Uterus (tissue), 4 donors: ENCODE data around the gene COQ8B. TPM values are rescaled to one million over a fixed set of nuclear protein-coding genes. Genes with fewer than 3 reads are reported as not detected.
A peak's percentile ranks its signal among the peaks of the same experiment; 100 is the strongest.

ENCODE experiments used
- DNase-seq, 2 donors: peaks; one replicate each; pipeline ENCODE4 v3.0.0-alpha.2; 2019 to 2020
- H3K27ac ChIP-seq, 2 donors: fragments of 200-600 bp; sonication (generic); 1 replicate in 1 of 2; 2 replicates in 1 of 2; pipeline ENCODE4 v1.5.1; 2016 to 2018
- H3K27me3 ChIP-seq, 2 donors: fragments of 200-600 bp; sonication (generic); one replicate each; pipeline ENCODE4 v1.5.1; 2018 to 2019; ENCODE audit warnings: control low read depth in 1 of 2
- H3K36me3 ChIP-seq, 2 donors: fragments of 200-600 bp; sonication (generic); one replicate each; pipeline ENCODE4 v1.5.1; 2019; ENCODE audit warnings: control low read depth in 1 of 2
- H3K4me1 ChIP-seq, 2 donors: fragments of 200-600 bp; sonication (generic); one replicate each; pipeline ENCODE4 v1.5.1; 2018 to 2019; ENCODE audit warnings: control low read depth in 1 of 2
- H3K4me3 ChIP-seq, 2 donors: fragments of 200-600 bp; sonication (generic); 1 replicate in 1 of 2; 2 replicates in 1 of 2; pipeline ENCODE4 v1.5.1; 2018 to 2019; ENCODE audit warnings: mild to moderate bottlenecking in 1 of 2
- H3K9me3 ChIP-seq, 2 donors: fragments of 200-600 bp; sonication (generic); one replicate each; pipeline ENCODE4 v1.5.1; 2019; ENCODE audit warnings: control low read depth in 1 of 2
- CTCF ChIP-seq, 4 experiments: fragments of 200-600 bp in 2 of 4; fragments of 450-650 bp in 2 of 4; sonication (generic) in 2 of 4; IDR thresholded peaks; one replicate each; pipeline ENCODE4 v1.5.1; 2016 to 2019; ENCODE audit warnings: antibody characterized with exemption in 4 of 4, mild to moderate bottlenecking in 2 of 4, moderate library complexity in 1 of 4
- POLR2A ChIP-seq, 2 donors: fragments of 450-650 bp; IDR thresholded peaks; one replicate each; pipeline ENCODE4 v1.6.1; 2016; ENCODE audit warnings: antibody characterized with exemption in 2 of 2, mild to moderate bottlenecking in 1 of 2, moderate library complexity in 1 of 2
- intact Hi-C: fragments of 100-400 bp; cut with DNase I; formaldehyde crosslinking; loops from one replicate; pipeline ENCODE4 v1.15.1; 2023; ENCODE audit warnings: low total_unique reads
- total RNA-seq, 4 donors: library from RNA; depleted of rRNA in 3 of 4; stranded (reverse); fragments of >200 nt in 3 of 4; gene quantifications; one replicate each; pipeline versions ENCODE4 v1.1.0 to v1.2.4, GENCODE V29; 2014 to 2023
- donor health status: DM: yes; HTN: yes; CAD: no.

Gene COQ8B
- total RNA-seq, 4 donors from 2014 or later, result 9.7 to 51.8 (median 35.6) TPM

GRCh38 chr19:40726279-40726678 is 9.6 kb upstream of the COQ8B start:
- TF ChIP-seq CTCF (IDR thresholded peaks at IDR 0.05) (no peak), POLR2A (IDR thresholded peaks at IDR 0.05) (no peak)
- Histone ChIP-seq H3K4me3 (no peak overlapping the region), H3K36me3 (no peaks in the 10 kb centered on the region), H3K9me3 (no peaks in the 10 kb centered on the region), H3K27ac (no peak overlapping the region), H3K27me3 (no peaks in the 10 kb centered on the region), H3K4me1 (peaks cover 3 to 5% of the 10 kb centered on the region in 2 donors)
- intact Hi-C loops, result no loop called here
- no peak for DNase-seq

GRCh38 chr19:40724855-40725254 is 8.2 kb upstream of the COQ8B start:
- Histone ChIP-seq H3K4me1 (peaks cover 5 to 8% of the 10 kb centered on the region in 2 donors), H3K27me3 (no peaks in the 10 kb centered on the region), H3K4me3 (no peak overlapping the region), H3K36me3 (no peaks in the 10 kb centered on the region), H3K9me3 (no peaks in the 10 kb centered on the region), H3K27ac (no peak overlapping the region)
- TF ChIP-seq POLR2A (IDR thresholded peaks at IDR 0.05), result no peak
- no peak for TF ChIP-seq CTCF (IDR thresholded peaks at IDR 0.05)
- intact Hi-C loops, result no loop called here
- no peak for DNase-seq

- intact Hi-C loops, result no loop called here
- Histone ChIP-seq H3K4me3 (no peak overlapping the region), H3K36me3 (no peaks in the 10 kb centered on the region), H3K9me3 (no peaks in the 10 kb centered on the region), H3K4me1 (peaks cover 5 to 8% of the 10 kb centered on the region in 2 donors), H3K27me3 (no peaks in the 10 kb centered on the region), H3K27ac (no peak overlapping the region)
- DNase-seq, result no peak
- TF ChIP-seq CTCF (IDR thresholded peaks at IDR 0.05), result no peak
- no peak for TF ChIP-seq POLR2A (IDR thresholded peaks at IDR 0.05)
Observed at GRCh38 chr19:40724315-40724714, 7.6 kb upstream of the COQ8B start.

GRCh38 chr19:40723661-40724254 is 7.1 kb upstream of the COQ8B start:
- no peak for DNase-seq
- H3K9me3 ChIP-seq, result no peaks in the 10 kb centered on the region
- H3K27me3 ChIP-seq, result no peaks in the 10 kb centered on the region
- TF ChIP-seq CTCF (IDR thresholded peaks at IDR 0.05) (no peak), POLR2A (IDR thresholded peaks at IDR 0.05) (no peak)
- intact Hi-C loops, result no loop called here
- H3K36me3 ChIP-seq, result no peaks in the 10 kb centered on the region
- H3K4me3 ChIP-seq, result no peak overlapping the region
- H3K27ac ChIP-seq, result no peak overlapping the region
- peaks cover 5 to 8% of the 10 kb centered on the region in 2 donors for H3K4me1 ChIP-seq

- Histone ChIP-seq H3K4me3 (peak overlapping the region in 1 of 2 donors; percentile 2), H3K27ac (peak overlapping the region; percentile 98 to 99), H3K4me1 (peaks cover 5 to 8% of the 10 kb centered on the region in 2 donors)
Observed at GRCh38 chr19:40721936-40722661, 5.4 kb upstream of the COQ8B start.

More at GRCh38 chr19:40721936-40722661, 5.4 kb upstream of the COQ8B start:
- H3K27me3 ChIP-seq, result no peaks in the 10 kb centered on the region
- H3K36me3 ChIP-seq, result no peaks in the 10 kb centered on the region
- no peak for TF ChIP-seq CTCF (IDR thresholded peaks at IDR 0.05)
- no peak for TF ChIP-seq POLR2A (IDR thresholded peaks at IDR 0.05)
- no peak for DNase-seq
- H3K9me3 ChIP-seq, result no peaks in the 10 kb centered on the region
- intact Hi-C loops, result no loop called here
